Activated CD4-positive, alpha-beta T cell treated with anti-CD3 and anti-CD28 coated beads, Interleukin-2, amount 10 ng/mL, durations not matched to agents 24 days and 14 days (primary cell): ENCODE data around the gene ALDH7A1. TPM values are rescaled to one million over a fixed set of nuclear protein-coding genes. Genes with fewer than 3 reads are reported as not detected.
A peak's percentile ranks its signal among the peaks of the same experiment; 100 is the strongest.
"Not testable (repeated sequence)": the region's sequence is repeated elsewhere in the genome, so short reads cannot be mapped to it uniquely, and the experiment has no call there.

Experiments used
- DNase-seq: peaks from one replicate; pipeline ENCODE4 v3.0.0; 2022
- H3K27ac Mint-ChIP-seq: one replicate; pipeline ENCODE4 v1.8.0; 2022; ENCODE audit warnings: mild to moderate bottlenecking, mixed read lengths
- H3K27me3 Mint-ChIP-seq: one replicate; pipeline ENCODE4 v1.8.0; 2022; ENCODE audit warnings: mixed read lengths
- H3K36me3 Mint-ChIP-seq: one replicate; pipeline ENCODE4 v1.8.0; 2022; ENCODE audit warnings: low read depth, mild to moderate bottlenecking, mixed read lengths
- H3K4me1 Mint-ChIP-seq: one replicate; pipeline ENCODE4 v1.8.0; 2021; ENCODE audit warnings: mixed read lengths
- H3K4me3 Mint-ChIP-seq: one replicate; pipeline ENCODE4 v1.8.0; 2022; ENCODE audit warnings: mild to moderate bottlenecking, moderate library complexity, mixed read lengths
- H3K9me3 Mint-ChIP-seq: one replicate; pipeline ENCODE4 v1.8.0; 2021; ENCODE audit warnings: mixed read lengths
- intact Hi-C: fragments of 100-400 bp; cut with micrococcal nuclease; formaldehyde crosslinking; loops from one replicate; pipeline ENCODE4 v1.15.1; 2023
- total RNA-seq: library from RNA; stranded (reverse); gene quantifications from 2 replicates; pipeline ENCODE4 v1.2.3, GENCODE V29; 2022

Gene ALDH7A1
- total RNA-seq, result 1.3 and 1.9 TPM in 2 replicates

GRCh38 chr5:126594748-126595485 is at the start of gene ALDH7A1:
Gene ALDH7A1 (minus strand): TSS chr5:126595219. CDS start chr5:126595198, 21 bp downstream.
- Mint-ChIP-seq H3K36me3 (no peaks in the 10 kb centered on the region), H3K27me3 (peaks cover 35% of the 10 kb centered on the region), H3K9me3 (no peaks in the 10 kb centered on the region), H3K4me1 (peaks cover 12% of the 10 kb centered on the region), H3K27ac (no peak within 1 kb of the TSS), H3K4me3 (peak within 1 kb of the TSS; percentile 80)
- intact Hi-C loops, result no loop called here
- DNase-seq, result peak; percentile 63

- H3K4me3 Mint-ChIP-seq, result no peak overlapping the region
- no peaks in the 10 kb centered on the region for H3K36me3 Mint-ChIP-seq
- no peak overlapping the region for H3K27ac Mint-ChIP-seq
These were observed 46.4 kb upstream of the ALDH7A1 start for GRCh38 chr5:126641387-126641786.

DNA sequence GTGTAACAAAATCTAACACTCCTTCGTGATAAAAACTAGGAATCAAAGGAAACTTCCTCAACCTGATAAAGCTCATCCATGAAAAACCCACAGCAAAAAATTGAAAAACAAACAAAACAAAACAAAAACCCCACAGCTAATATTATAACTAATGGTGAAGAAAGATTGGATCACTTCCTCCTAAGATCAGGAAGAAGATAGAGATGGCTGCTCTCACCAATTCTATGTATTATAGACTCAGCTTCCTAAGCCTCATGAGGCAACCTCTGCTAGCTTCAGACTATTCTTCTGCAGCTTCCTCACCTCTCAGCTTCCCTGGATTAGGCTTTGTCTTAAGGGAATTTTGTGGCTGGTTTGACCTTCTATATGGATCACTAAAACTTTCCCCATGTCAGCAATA is 45.8 kb upstream of the ALDH7A1 start:
- H3K36me3 Mint-ChIP-seq, result no peaks in the 10 kb centered on the region
- no peak overlapping the region for H3K27ac Mint-ChIP-seq
- peaks cover 11% of the 10 kb centered on the region for H3K27me3 Mint-ChIP-seq
- H3K4me1 Mint-ChIP-seq, result no peaks in the 10 kb centered on the region
- H3K4me3 Mint-ChIP-seq, result no peak overlapping the region
- no peak for DNase-seq
- intact Hi-C loops, result no loop called here
- peaks cover 4% of the 10 kb centered on the region for H3K9me3 Mint-ChIP-seq

More at GRCh38 chr5:126641387-126641786, 46.4 kb upstream of the ALDH7A1 start:
- peaks cover 9% of the 10 kb centered on the region for H3K27me3 Mint-ChIP-seq
- peaks cover 4% of the 10 kb centered on the region for H3K9me3 Mint-ChIP-seq
- no peaks in the 10 kb centered on the region for H3K4me1 Mint-ChIP-seq
- intact Hi-C loops, result no loop called here
- DNase-seq, result no peak

- intact Hi-C loops, result no loop called here
- Mint-ChIP-seq H3K36me3 (no peaks in the 10 kb centered on the region), H3K27ac (no peak overlapping the region), H3K9me3 (no peaks in the 10 kb centered on the region), H3K4me3 (no peak overlapping the region), H3K4me1 (no peaks in the 10 kb centered on the region), H3K27me3 (peaks cover 8% of the 10 kb centered on the region)
- no peak for DNase-seq
These were observed 41.9 kb upstream of the ALDH7A1 start for GRCh38 chr5:126636956-126637355.

- no peak for DNase-seq
- no peaks in the 10 kb centered on the region for H3K36me3 Mint-ChIP-seq
- intact Hi-C loops, result no loop called here
- no peaks in the 10 kb centered on the region for H3K4me1 Mint-ChIP-seq
- H3K27me3 Mint-ChIP-seq, result peaks cover 6% of the 10 kb centered on the region
- H3K9me3 Mint-ChIP-seq, result no peaks in the 10 kb centered on the region
- H3K4me3 Mint-ChIP-seq, result no peak overlapping the region
- no peak overlapping the region for H3K27ac Mint-ChIP-seq
These were observed 40.6 kb upstream of the ALDH7A1 start for GRCh38 chr5:126635585-126635984.

- no peaks in the 10 kb centered on the region for H3K9me3 Mint-ChIP-seq
- no peaks in the 10 kb centered on the region for H3K36me3 Mint-ChIP-seq
These were observed 38.5 kb upstream of the ALDH7A1 start for GRCh38 chr5:126633552-126633951.

GRCh38 chr5:126631920-126632319 is 36.9 kb upstream of the ALDH7A1 start:
- H3K4me1 Mint-ChIP-seq, result no peaks in the 10 kb centered on the region
- no peaks in the 10 kb centered on the region for H3K36me3 Mint-ChIP-seq

More at GRCh38 chr5:126633552-126633951, 38.5 kb upstream of the ALDH7A1 start:
- H3K27ac Mint-ChIP-seq, result no peak overlapping the region
- H3K27me3 Mint-ChIP-seq, result peaks cover 6% of the 10 kb centered on the region
- intact Hi-C loops, result no loop called here
- DNase-seq, result no peak
- H3K4me3 Mint-ChIP-seq, result no peak overlapping the region
- no peaks in the 10 kb centered on the region for H3K4me1 Mint-ChIP-seq

DNA sequence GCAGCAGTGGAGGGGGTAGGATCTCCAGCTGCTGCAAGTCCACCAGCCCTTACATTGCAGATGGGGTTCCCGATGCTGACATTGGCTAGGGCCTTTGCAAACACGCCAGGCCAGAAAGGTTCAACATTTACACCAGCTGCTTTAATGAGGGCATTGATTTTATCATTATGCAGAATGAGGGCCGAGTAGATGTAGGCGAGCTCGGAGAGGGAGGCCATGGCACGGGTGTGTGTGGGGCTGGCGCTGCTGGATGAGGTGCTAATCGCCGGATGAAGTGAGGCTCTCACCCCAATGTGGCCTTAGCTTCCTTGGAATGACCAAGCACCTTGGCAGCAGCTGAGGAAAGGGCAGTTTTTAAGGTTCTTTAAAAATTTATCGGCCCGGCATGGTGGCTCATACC is 33.1 kb upstream of the ALDH7A1 start:
- H3K27ac Mint-ChIP-seq, result no peak overlapping the region
- H3K4me3 Mint-ChIP-seq, result no peak overlapping the region
- peaks cover 17% of the 10 kb centered on the region for H3K36me3 Mint-ChIP-seq
- intact Hi-C loops, result no loop called here
- H3K4me1 Mint-ChIP-seq, result peaks cover 12% of the 10 kb centered on the region
- H3K9me3 Mint-ChIP-seq, result no peaks in the 10 kb centered on the region
- DNase-seq, result no peak
- no peaks in the 10 kb centered on the region for H3K27me3 Mint-ChIP-seq

More at GRCh38 chr5:126631920-126632319, 36.9 kb upstream of the ALDH7A1 start:
- H3K9me3 Mint-ChIP-seq, result no peaks in the 10 kb centered on the region
- DNase-seq, result no peak
- H3K27ac Mint-ChIP-seq, result no peak overlapping the region
- no peak overlapping the region for H3K4me3 Mint-ChIP-seq
- intact Hi-C loops, result no loop called here
- peaks cover 6% of the 10 kb centered on the region for H3K27me3 Mint-ChIP-seq

GRCh38 chr5:126624534-126624933 is 29.5 kb upstream of the ALDH7A1 start:
- H3K27ac Mint-ChIP-seq, result peak overlapping the region; percentile 34
- no peaks in the 10 kb centered on the region for H3K9me3 Mint-ChIP-seq
- no peak overlapping the region for H3K4me3 Mint-ChIP-seq
- H3K4me1 Mint-ChIP-seq, result peaks cover 12% of the 10 kb centered on the region
- H3K27me3 Mint-ChIP-seq, result no peaks in the 10 kb centered on the region
- intact Hi-C loops, result no loop called here
- peaks cover 28% of the 10 kb centered on the region for H3K36me3 Mint-ChIP-seq
- no peak for DNase-seq

DNA sequence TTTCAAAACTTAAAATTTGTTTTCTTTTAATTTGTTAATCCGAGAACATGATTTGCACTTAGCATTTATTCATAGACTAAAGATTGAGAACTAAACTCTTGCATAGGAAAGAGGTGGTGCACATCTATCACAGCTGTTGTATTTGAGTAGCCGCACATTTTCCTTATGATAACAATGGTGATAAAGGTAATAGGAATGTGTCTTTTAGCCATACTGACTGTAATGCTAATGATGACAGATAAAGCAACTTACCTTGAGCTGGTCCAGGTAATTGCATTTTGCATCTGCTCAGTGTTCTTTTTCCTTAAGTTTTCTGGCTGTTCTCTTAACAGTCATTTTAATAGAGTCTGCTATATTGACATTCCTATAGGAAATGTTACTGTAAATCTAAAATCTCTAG is 24.8 kb upstream of the ALDH7A1 start:
- Mint-ChIP-seq H3K4me3 (no peak overlapping the region), H3K27me3 (no peaks in the 10 kb centered on the region), H3K27ac (no peak overlapping the region), H3K36me3 (peaks cover 47% of the 10 kb centered on the region), H3K9me3 (no peaks in the 10 kb centered on the region), H3K4me1 (peaks cover 12% of the 10 kb centered on the region)
- intact Hi-C loops, result no loop called here
- no peak for DNase-seq

DNA sequence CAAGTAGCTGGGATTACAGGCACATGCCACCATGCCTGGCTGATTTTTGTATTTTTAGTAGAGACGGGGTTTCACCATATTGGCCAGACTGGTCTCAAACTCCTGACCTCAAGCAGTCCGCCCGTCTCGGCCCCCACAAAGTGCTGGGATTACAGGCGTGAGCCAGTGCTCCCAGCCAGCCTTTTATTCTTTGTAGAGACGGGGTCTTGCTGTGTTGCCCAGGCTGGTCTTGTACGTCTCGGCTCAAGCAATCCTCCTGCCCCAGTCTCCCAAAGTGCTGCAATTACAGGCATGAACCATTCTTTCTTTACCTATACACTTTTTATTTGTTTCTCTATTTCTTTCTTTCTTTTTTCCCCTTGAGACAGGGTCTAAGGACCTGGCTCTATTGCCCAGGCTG is 22.6 kb upstream of the ALDH7A1 start:
- H3K9me3 Mint-ChIP-seq, result not testable (repeated sequence)
- peaks cover 36% of the 10 kb centered on the region for H3K36me3 Mint-ChIP-seq

DNA sequence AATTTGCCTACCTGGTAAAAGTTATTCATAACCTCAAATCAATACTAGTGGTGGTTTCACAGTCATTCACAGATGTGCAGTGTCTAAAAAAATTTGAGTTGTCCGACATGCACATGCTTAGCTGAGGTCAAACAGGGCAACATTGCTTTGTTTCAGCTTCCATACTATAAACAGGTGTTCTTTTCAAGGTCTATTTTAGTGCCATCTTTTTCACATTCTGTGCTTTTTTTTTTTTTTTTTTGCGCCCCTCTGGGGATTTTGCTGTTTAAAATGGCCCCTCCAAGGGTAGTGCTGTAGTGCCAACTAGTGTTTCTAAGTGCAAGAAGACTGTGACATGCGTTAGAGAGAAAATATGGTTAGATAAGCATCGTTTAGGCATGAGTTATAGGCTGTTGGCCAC is 20.3 kb upstream of the ALDH7A1 start:
- DNase-seq, result no peak
- H3K36me3 Mint-ChIP-seq, result peaks cover 45% of the 10 kb centered on the region
- no peaks in the 10 kb centered on the region for H3K9me3 Mint-ChIP-seq
- intact Hi-C loops, result no loop called here
- no peaks in the 10 kb centered on the region for H3K27me3 Mint-ChIP-seq
- no peak overlapping the region for H3K27ac Mint-ChIP-seq
- peaks cover 10% of the 10 kb centered on the region for H3K4me1 Mint-ChIP-seq
- H3K4me3 Mint-ChIP-seq, result no peak overlapping the region

More for the DNA sequence above, 22.6 kb upstream of the ALDH7A1 start:
- H3K27ac Mint-ChIP-seq, H3K4me3 Mint-ChIP-seq, intact Hi-C loops, H3K27me3 Mint-ChIP-seq, DNase-seq, H3K4me1 Mint-ChIP-seq: not testable (repeated sequence)

DNA sequence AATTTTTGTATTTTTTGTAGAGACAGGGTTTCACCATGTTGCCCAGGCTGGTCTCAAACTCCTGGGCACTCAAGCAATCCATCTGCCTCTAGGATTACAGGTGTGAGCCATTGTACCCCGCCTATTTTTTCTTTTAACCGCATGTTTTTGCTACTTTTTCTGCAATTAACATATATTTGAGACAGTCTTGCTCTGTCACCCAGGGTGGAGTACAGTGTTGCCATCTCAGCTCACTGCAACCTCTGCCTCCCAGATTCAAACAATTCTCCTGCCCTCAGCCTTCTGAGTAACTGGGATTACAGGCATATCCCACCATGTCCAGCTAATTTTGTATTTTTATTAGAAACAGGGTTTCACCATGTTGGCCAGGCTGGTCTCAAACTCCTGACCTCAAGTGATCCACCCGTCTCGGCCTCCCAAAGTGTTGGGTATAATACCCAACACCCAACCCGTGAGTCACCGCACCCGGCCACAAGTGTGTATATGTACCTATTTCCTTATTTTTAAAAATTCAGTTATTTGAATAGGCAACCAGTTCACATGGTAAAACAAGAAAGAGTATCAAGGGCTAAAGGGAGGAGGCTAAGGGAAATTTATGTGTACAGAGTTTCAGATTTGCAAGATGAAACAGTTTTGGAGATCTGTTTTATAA is 19.0 kb upstream of the ALDH7A1 start:
- intact Hi-C loops, result no loop called here
- Mint-ChIP-seq H3K27me3 (no peaks in the 10 kb centered on the region), H3K36me3 (peaks cover 43% of the 10 kb centered on the region), H3K4me1 (peaks cover 14% of the 10 kb centered on the region), H3K4me3 (no peak overlapping the region), H3K27ac (peak overlapping the region; percentile 29), H3K9me3 (no peaks in the 10 kb centered on the region)
- DNase-seq, result no peak

DNA sequence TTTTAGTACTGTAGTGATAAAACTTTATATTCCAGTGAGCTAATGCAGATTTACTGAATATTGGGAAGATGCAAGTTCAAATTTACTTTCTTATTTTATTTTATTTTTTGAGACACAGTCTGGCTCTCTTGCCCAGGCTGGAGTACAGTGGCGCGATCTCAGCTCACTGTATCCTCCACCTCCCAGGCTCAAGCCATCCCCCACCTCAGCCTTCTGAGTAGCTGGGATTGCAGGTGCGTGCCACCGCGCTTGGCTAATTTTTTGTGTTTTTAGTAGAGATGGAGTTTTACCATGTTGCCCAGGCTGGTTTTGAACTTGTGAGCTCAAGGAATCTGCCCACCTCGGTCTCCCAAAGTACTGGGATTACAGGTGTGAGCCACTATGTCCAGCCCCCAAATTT is 15.6 kb upstream of the ALDH7A1 start:
- Mint-ChIP-seq H3K9me3 (no peaks in the 10 kb centered on the region), H3K27ac (no peak overlapping the region)
- no peak for DNase-seq

More for the DNA sequence above, 15.6 kb upstream of the ALDH7A1 start:
- H3K36me3 Mint-ChIP-seq, result peaks cover 47% of the 10 kb centered on the region
- no peaks in the 10 kb centered on the region for H3K27me3 Mint-ChIP-seq
- H3K4me1 Mint-ChIP-seq, result peaks cover 20% of the 10 kb centered on the region
- intact Hi-C loops, result no loop called here
- H3K4me3 Mint-ChIP-seq, result no peak overlapping the region
